Erythroblast (primary cell): Measurements from ENCODE around the gene ZBTB7C.

ENCODE experiments used
- GATA1 ChIP-seq: IDR thresholded peaks from 2 replicates; pipeline ENCODE4 v1.6.1; 2011; ENCODE audit warnings: low read depth, mild to moderate bottlenecking, control low read depth, low read length, moderate library complexity
- POLR2A ChIP-seq: IDR thresholded peaks from 2 replicates; pipeline ENCODE4 v1.6.1; 2011; ENCODE audit warnings: mild to moderate bottlenecking, low read length

- TF ChIP-seq POLR2A (no peak), GATA1 (no peak)
These were observed 84.5 kb downstream of the ZBTB7C start for GRCh38 chr18:48324651-48325050.
